ENCODE measurements around the gene NKX1-1. TPM values are rescaled to one million over a fixed set of nuclear protein-coding genes. Genes with fewer than 3 reads are reported as not detected.

NKX1-1 gene
- total RNA-seq, 1 donor from 2014 or later: not detected

DNA sequence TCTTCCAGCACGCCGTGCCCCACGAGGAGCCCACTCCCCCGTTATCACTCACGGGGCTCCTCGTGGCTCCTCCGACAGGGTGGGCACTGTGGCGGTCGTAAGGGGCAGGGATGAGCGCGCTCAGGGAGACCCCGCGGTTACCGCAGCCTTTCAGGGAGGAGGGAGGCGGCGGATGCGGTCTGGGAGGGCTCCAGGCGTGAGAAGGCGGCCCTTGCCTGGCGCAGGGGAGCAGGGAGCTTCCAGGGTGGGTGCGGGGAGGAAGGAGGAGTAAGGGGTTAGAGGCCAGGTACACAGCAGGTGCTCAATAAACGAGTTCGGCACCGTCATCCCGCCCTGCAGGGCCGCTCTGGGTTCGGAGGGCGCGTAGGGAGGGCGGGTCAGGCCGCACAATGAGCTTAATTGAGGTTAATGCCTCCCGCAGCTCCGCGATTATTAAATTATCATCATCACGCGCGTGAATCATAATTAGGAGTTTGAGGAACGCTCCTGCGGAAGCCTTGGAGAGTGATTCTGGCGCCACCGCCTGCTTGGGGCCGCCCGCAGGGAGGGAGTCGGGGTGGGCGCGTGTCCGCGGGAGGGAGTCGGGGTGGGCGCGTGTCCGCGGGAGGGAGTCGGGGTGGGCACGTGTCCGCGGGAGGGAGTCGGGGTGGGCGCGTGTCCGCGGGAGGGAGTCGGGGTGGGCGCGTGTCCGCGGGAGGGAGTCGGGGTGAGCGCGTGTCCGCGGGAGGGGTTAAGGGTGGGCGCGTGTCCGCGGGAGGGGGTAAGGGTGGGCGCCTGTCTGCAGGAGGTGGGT is 7.6 kb upstream of the NKX1-1 start:
- no peak for DNase-seq (ENCODE audit: low spot score)
- H3K4me1 Mint-ChIP-seq: peaks cover 3% of the 10 kb centered on the region
- no peak overlapping the region for H3K27ac ChIP-seq
- no peak overlapping the region for H3K9ac ChIP-seq
- peaks cover 86% of the 10 kb centered on the region for H3K27me3 ChIP-seq
- H3K27ac Mint-ChIP-seq: no peak overlapping the region
- H3K4me3 ChIP-seq: no peak overlapping the region
- H3F3A ChIP-seq (ENCODE audit: low read depth): no peaks in the 10 kb centered on the region
- peaks cover 6% of the 10 kb centered on the region for H3K9me3 Mint-ChIP-seq
- no peak overlapping the region for H3K4me2 ChIP-seq
- H3K27me3 Mint-ChIP-seq (ENCODE audit: insufficient read depth, low read depth): peaks cover 55% of the 10 kb centered on the region
- no peaks in the 10 kb centered on the region for H3K36me3 ChIP-seq
- H3K36me3 Mint-ChIP-seq: peaks cover 2% of the 10 kb centered on the region
- H3K4me3 Mint-ChIP-seq: no peak overlapping the region
- H3K4me1 ChIP-seq: no peaks in the 10 kb centered on the region
- H4K20me1 ChIP-seq (ENCODE audit: low read depth): peaks cover 30% of the 10 kb centered on the region
- no peak overlapping the region for H2AFZ ChIP-seq (replicated peaks)
- TF ChIP-seq, protein P1, sequence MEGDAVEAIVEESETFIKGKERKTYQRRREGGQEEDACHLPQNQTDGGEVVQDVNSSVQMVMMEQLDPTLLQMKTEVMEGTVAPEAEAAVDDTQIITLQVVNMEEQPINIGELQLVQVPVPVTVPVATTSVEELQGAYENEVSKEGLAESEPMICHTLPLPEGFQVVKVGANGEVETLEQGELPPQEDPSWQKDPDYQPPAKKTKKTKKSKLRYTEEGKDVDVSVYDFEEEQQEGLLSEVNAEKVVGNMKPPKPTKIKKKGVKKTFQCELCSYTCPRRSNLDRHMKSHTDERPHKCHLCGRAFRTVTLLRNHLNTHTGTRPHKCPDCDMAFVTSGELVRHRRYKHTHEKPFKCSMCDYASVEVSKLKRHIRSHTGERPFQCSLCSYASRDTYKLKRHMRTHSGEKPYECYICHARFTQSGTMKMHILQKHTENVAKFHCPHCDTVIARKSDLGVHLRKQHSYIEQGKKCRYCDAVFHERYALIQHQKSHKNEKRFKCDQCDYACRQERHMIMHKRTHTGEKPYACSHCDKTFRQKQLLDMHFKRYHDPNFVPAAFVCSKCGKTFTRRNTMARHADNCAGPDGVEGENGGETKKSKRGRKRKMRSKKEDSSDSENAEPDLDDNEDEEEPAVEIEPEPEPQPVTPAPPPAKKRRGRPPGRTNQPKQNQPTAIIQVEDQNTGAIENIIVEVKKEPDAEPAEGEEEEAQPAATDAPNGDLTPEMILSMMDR (IDR thresholded peaks at IDR 0.05): no peak
- peak; percentile 65 for TF ChIP-seq EZH2phosphoT487 (IDR thresholded peaks at IDR 0.05)
- H3K79me2 ChIP-seq (ENCODE audit: low read depth): no peaks in the 10 kb centered on the region
- H3K9me3 ChIP-seq (ENCODE audit: low read depth): no peaks in the 10 kb centered on the region

DNA sequence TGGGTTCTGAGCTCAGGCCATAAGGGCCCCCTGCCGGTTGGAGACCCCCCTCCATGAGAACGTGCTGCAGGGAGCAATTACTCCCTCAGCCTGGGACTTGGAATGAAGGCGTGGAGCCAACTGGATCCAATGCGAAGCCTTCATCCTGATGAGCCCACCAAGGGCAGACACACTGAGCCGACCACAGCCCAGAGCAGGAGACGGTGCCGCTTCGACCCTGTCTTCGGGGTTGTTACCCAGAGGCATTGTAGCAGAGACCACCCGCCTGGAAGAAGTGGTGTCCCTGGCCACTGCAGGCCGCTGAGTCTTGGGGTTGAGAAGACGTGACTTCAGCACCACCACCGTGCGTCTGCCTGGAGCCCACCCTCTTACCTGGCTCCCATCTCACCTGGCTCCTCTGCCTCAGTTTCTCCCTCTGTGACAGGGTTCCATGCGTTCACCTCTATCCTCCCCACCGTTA is 7.0 kb upstream of the NKX1-1 start:
- peaks cover 36% of the 10 kb centered on the region for H4K20me1 ChIP-seq (ENCODE audit: low read depth)
- H3K4me1 ChIP-seq: no peaks in the 10 kb centered on the region
- H3K36me3 ChIP-seq: no peaks in the 10 kb centered on the region
- TF ChIP-seq EZH2 (IDR thresholded peaks at IDR 0.05) (no peak), EZH2phosphoT487 (IDR thresholded peaks at IDR 0.05) (no peak)
- TF ChIP-seq, protein P1 (IDR thresholded peaks at IDR 0.05): no peak
- DNase-seq (ENCODE audit: low spot score): no peak
- no peak overlapping the region for H2AFZ ChIP-seq (replicated peaks)
- H3K79me2 ChIP-seq (ENCODE audit: low read depth): no peaks in the 10 kb centered on the region
- H3K9me3 ChIP-seq (ENCODE audit: low read depth): no peaks in the 10 kb centered on the region
- H3K27me3 ChIP-seq: peaks cover 87% of the 10 kb centered on the region
- peaks cover 5% of the 10 kb centered on the region for H3K4me1 Mint-ChIP-seq
- H3K9me3 Mint-ChIP-seq: peaks cover 8% of the 10 kb centered on the region
- no peak overlapping the region for H3K27ac ChIP-seq
- H3K4me2 ChIP-seq: no peak overlapping the region
- peaks cover 3% of the 10 kb centered on the region for H3K36me3 Mint-ChIP-seq
- H3K9ac ChIP-seq: no peak overlapping the region
- H3F3A ChIP-seq (ENCODE audit: low read depth): no peaks in the 10 kb centered on the region
- H3K27me3 Mint-ChIP-seq (ENCODE audit: insufficient read depth, low read depth): peaks cover 61% of the 10 kb centered on the region
- no peak overlapping the region for H3K27ac Mint-ChIP-seq
- no peak overlapping the region for H3K4me3 Mint-ChIP-seq
- no peak overlapping the region for H3K4me3 ChIP-seq

DNA sequence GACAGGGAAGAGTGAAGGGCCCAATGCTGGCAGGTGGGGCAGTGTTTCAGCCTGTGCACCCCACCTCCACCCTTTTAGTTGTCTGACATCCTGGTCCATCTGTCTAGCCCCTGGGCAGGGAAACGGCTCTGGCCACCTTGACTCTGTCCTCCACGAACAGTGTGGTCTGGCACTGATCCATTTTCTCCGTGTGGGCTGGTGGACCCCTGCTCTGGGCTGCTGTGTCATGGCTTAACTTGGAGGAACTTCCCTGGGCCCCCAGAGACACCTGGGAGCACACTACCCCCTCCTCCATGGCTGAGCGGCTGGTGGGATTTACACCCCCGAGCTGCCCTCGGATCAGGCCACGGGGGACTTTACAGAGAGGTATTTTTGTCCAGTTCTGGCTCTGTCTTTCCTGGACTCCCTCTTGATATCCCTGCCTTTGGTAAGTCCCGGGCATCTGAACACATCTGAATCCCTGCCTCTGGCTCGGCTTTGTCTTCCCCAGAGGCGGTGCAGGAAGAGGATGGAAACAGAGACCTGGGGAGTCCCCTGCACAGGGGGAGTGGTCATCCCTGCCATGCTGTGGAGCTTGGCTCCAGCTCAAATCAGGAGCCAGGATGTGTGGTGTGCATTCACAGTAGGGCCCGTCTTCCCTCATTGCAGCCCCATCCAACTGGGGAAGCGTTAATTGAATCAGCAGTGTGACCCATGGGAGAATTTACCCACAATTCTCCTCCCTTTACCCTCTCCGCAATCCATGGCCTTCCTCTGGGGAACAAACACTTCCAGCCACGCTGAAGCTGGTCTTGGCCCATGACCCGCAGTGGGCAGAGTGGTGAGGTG is 6.3 kb upstream of the NKX1-1 start:
- no peaks in the 10 kb centered on the region for H3K36me3 ChIP-seq
- H3K36me3 Mint-ChIP-seq: peaks cover 3% of the 10 kb centered on the region
- DNase-seq (ENCODE audit: low spot score): no peak
- H3K4me1 ChIP-seq: no peaks in the 10 kb centered on the region
- peaks cover 5% of the 10 kb centered on the region for H3K4me1 Mint-ChIP-seq
- no peak overlapping the region for H3K4me3 ChIP-seq
- H3K27me3 Mint-ChIP-seq (ENCODE audit: insufficient read depth, low read depth): peaks cover 64% of the 10 kb centered on the region
- TF ChIP-seq EZH2phosphoT487 (IDR thresholded peaks at IDR 0.05): no peak
- TF ChIP-seq, protein P1 (IDR thresholded peaks at IDR 0.05): no peak
- no peak for TF ChIP-seq EZH2 (IDR thresholded peaks at IDR 0.05)
- H3K9ac ChIP-seq: no peak overlapping the region
- no peak overlapping the region for H3K4me3 Mint-ChIP-seq
- H3K9me3 Mint-ChIP-seq: peaks cover 8% of the 10 kb centered on the region
- H4K20me1 ChIP-seq (ENCODE audit: low read depth): peaks cover 39% of the 10 kb centered on the region
- H3K27ac Mint-ChIP-seq: no peak overlapping the region
- H3K27me3 ChIP-seq: peaks cover 89% of the 10 kb centered on the region
- no peaks in the 10 kb centered on the region for H3K79me2 ChIP-seq (ENCODE audit: low read depth)
- H3K9me3 ChIP-seq (ENCODE audit: low read depth): no peaks in the 10 kb centered on the region
- no peaks in the 10 kb centered on the region for H3F3A ChIP-seq (ENCODE audit: low read depth)
- no peak overlapping the region for H3K27ac ChIP-seq
- no peak overlapping the region for H2AFZ ChIP-seq (replicated peaks)
- H3K4me2 ChIP-seq: no peak overlapping the region

Data from neural progenitor cell (in vitro differentiated cells).